Stimulated activated naive CD4-positive, alpha-beta T cell (primary cell): ENCODE data around the gene ADAM33.

Source experiments
- DNase-seq, 6 experiments: peaks; one replicate each; lab custom pipeline; 2025; lab: John Stamatoyannopoulos, UW

Gene ADAM33

DNA sequence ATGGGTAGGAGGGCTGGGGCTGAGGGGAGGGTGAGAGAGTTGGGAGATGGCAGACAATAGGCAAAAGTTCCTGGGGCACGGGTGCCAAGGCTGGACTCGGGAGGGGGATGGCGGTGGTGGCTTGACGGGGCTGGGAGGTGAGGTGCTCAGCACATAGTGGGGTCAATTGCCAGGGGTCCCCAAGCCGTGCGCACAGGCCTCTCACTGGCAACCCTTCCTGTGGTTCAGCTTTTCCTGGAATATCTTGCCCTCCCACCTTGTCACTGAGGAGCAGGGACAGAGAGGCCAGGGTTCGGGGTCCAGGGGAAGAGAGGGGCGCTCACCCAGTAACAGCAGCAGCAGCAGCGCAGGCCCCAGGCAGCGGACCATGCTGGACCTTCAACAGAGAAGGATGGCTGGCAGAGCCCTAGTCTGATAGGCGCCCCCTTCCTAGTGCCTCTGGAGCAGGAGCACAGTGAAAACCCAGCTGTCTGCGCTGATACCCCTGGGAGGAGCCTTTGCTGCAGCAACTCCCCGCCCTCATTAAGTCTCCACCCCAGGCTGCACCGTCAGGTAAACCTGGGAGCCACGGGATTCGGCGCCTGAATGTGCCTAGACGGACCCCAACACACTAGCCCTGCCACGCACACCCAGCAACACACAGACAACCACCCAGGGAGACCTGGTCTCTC is 18.6 kb downstream of the ADAM33 start, which contains the start of gene GFRA4:
Gene GFRA4, minus strand, starts transcription at position 369 of the 671 bp plus-strand sequence. Its CDS starts 0 bp downstream, at position 369.
- no peak for DNase-seq

DNA sequence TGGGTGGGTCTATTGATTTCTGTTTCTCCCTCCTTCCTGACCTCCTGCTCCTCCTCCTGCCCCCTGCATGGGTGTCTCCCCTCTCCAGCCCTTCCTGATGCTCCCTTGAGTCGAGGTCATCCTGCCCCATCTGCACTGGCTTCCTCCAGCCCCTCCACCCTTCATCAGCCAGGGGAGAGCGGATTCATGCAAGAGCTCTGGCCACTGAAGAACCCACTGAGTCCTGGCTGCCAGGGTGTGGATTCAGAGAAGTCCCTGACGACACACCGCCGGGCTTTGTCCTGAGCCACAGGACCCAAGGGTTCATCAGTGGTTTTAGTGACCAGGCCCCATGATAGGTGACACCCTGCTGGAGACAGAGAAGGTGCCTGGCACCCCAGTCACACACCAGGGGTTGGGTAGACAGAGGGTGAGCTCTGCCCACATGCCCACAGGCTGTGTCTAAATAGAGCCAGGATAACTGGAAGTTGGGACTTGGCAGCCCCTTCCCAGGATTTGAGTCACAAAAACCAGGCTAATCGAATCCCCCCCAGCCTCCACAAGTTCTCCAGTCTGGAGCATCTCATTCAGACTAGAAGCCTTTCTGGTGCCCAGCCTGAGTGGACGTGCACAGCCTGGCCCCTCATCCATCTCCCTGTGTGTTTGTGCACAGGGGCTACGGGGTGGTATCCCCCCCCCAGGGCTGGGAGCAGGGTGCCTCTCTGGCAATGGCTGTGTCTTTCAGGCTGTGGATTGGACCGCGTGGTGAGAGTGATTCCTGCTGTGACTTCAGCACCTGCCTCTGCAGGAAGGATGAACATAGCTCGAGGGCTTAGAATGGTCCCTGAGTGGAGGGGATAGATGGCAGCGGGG is 19.8 kb downstream of the ADAM33 start:
- no peak for DNase-seq

DNA sequence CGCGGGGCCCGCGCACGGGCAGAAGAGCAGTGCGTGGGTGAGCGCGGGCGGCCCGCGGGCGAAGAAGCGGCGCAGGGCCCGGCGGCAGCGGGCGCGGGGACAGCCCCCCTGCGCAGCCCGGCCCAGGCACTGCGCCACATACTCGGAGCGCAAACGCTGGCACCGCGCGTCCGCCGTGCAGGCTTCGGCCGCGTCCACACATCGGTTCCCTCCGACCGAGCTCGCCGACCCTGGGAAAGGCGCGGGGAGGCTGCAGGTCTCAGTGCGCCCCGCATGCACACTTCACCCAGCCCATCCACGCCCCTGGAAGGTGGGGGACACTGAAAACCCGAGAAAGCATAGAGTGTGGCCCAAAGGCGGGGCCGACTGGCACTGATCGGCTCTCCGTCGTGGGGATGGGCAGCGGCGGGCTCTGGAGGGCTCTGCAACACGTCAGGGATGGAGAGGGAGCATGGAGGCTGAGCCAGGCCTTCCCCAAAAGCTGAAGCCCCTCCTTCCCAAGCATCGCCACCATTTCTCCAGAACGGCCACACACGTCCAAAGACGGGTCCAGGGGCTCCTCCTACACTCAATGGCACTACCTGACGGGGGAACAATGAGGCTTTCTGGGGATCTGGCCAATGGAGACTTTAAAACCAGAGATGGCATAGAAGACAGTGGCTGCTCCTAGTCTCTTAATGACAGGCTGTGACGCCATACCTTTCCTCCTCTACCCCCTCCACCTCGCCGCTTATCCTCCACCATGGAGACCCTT is 20.6 kb downstream of the ADAM33 start:
- DNase-seq: no peak

DNA sequence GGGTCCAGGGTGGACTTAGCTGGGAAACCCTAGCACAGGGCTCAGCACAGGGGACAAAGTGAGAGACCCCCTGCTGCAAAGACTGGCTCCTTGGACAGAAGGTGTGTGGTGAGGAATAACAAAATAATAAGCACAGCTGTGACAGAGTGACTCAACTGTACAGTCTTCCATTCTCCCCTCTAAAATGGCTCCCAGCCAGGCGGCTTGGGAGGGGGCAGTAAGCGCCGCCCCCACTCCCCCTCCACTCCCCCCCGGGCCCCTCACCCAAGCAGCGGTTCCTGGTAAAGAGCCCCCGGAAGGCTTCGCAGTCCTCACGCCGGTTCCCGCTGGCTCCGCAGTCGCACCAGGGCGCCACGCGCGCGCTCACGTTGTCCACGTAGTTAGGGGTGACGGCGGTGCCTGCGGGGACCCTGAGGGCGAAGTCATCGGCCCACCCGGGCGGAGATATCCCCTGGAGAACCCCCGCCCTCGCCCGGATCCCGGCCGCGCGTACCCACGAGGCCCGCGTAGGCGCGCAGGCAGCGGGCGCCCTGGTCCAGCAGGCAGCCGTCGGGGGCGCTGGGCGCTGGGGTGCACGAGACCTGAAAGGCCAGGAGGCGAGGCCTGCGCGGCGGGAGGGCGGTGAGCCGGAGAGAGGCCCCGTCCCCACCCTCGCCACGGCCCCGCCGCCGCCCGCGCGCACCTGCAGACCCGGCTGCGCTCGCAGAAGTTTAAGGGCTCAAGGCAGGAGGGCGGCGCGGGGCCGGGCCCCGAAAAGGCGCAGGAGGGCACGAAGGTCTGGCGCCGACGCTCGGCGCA is 21.3 kb downstream of the ADAM33 start:
- DNase-seq: no peak

DNA sequence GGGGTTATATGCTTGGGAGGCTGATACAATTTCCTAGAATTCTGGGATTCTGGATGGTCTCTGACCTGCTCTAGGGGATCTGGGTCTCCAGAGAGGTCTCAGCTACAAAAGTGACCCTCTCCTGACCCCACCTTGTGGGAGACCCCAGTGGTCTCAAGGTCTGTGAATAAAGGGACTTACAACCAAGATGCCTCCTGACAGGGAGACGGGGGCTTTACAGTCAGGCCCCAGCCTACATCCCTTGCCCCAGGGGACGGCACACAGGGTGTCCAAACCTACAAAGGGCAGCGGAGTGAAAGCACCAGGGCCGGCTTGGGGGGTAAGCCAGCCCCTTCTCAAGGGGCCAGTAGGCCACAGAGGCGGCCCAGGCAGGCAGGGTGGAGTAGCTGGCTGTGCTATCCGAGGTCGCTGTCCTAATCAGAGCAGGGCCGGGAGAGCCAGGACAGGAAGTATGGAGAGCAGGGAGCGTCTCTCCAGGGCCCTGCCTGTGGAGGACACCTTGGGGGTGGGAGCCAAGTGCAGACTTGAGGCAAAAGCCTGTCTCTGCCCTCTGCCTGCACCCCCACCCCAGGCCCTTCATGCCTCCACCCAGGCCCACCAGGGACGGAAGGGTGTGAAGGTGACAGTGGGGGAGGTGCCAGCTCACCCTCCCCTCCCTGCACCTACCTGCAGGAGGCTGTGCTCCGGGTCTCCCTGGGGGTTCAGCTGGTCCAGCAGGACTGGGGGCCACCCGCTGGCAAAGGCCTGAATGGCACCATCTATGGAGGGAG is 22.1 kb downstream of the ADAM33 start:
- no peak for DNase-seq

DNA sequence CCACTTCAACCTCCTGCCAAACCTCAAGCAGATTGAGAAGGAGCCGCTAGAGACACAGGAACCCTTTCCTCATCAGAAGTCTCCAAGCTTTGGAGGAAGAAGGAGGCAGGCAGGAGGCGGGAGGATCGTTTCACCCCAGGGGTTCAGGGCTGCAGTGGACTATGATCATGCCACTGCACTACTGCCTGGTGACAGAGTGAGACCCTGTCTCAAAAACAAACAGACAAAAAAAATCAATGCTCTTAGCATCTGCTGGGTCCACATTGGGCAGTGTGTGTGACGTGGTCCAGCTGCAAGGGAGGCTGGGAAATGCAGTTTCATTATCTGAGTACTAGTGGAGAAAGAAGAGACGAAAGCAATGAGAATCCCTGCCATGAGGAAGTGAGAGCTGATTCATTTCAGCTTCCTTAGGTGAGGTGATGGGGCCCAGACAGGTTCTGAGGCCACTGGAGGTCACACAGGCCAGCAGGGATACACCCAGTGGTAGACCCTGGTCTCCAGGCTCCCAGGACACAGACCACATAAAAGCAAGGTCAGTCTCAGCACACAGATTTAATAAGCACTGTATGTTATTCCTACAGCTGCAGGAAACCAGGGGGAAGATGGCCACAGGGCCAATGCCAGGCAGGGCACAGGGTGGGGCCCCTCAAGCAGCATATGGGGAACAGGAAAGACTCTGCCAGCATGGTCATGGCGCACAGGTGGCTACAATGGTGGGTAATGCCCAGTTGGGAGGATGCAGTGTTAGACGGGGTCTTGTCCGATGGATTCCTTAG is 22.9 kb downstream of the ADAM33 start:
- no peak for DNase-seq

DNA sequence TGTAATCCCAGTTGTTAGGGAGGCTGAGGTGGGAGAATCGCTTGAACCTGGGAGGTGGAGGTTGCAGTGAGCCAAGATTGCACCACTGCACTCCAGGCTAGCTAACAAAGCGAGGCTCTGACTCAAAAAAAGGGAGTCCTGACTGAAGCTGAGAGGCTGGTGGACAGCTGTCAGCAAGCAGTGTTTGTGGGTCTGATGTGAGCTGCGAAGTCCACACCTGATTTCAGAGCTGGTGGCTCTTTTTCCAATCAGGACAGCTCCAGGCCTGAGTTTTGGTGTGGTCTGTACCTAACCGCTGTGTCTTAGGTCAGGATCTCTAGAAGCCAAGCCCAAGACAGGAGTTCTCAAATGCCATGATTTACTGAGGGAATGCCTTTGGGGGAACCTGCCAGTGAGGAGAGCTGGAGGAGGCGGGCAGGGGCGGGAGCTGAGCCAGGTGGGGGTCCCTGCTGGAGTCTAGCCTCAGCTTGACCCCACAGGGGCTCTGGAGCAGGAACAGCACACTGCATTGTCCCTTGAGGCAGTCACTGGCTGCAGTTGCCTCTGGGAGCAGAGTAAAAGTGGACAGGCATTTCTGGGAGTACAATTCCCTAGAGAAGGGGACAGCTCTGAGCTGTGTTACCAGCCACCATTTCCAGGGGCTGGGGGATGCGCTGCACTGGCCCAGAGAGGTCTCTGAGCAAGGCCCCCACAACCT is 23.6 kb downstream of the ADAM33 start:
- DNase-seq: no peak

DNA sequence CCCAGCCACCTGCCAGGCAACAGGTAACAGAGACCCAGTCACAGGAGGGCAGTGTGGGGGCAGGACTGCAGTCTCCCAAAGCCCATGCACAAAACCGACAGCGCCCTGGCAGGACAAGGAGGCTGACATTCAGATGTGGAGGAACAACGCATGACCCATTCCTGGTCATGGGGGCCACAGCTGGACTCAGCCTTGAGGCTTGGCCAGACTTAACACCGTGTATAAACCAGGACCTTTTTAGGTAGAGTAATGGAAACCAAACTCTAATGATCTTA is 26.7 kb downstream of the ADAM33 start:
- no peak for DNase-seq

DNA sequence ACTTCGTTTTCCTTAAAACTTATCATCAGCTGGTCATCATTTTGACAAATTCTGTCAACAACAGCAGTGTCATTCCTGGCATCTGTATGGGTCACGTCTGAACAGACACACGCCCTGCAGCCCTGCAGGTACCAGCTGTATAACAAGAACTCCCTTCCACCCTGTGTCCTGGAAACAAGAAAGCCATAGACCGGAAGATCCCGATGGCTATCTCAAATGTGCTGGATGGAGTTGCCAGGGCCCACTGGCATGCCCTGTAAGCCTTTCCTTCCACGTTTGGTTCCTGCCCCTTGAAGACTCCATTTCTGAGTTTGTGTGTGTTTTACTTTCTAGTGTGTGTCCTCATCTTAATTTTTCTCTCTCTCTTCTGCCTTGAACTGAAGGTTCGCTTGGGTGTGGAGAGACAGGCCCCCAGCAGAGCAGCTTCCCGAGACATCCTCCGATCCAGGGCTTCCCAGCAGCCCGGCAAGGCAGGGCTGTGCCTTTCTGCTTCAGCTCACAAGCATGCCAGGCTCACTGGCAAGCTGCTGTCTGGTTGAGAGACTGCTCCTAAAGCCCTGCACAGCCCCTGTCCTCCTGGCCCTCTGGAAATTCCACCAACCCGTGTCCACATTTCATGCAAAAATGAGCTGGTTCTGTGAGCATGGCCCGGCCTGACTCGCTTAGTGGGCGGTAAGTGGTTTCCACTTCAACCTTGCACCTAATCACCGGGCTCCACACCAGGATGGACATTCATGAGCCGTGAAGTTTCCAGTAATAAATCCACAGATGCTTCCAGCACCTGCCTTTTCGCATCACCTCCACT is 27.3 kb downstream of the ADAM33 start:
- DNase-seq: no peak

DNA sequence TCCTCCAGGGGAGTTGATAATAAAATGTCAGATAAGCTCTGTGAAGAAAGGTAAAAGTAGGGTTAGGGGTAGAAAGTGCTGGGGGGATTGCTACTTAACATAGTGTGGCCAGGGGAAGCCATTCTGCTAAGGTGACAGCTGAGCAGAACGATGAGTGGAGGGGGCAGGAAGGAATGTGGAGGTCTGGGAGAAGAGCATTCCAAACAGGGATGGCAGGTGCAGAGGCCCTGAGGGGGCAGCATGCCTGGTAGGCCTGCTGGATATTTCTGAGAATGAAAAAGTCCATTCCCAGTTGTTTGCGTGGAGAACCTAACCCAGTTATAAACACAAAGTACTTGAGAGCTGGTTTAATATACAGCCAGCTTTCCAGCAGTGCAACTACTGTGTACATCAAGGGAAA is 27.9 kb downstream of the ADAM33 start:
- no peak for DNase-seq

DNA sequence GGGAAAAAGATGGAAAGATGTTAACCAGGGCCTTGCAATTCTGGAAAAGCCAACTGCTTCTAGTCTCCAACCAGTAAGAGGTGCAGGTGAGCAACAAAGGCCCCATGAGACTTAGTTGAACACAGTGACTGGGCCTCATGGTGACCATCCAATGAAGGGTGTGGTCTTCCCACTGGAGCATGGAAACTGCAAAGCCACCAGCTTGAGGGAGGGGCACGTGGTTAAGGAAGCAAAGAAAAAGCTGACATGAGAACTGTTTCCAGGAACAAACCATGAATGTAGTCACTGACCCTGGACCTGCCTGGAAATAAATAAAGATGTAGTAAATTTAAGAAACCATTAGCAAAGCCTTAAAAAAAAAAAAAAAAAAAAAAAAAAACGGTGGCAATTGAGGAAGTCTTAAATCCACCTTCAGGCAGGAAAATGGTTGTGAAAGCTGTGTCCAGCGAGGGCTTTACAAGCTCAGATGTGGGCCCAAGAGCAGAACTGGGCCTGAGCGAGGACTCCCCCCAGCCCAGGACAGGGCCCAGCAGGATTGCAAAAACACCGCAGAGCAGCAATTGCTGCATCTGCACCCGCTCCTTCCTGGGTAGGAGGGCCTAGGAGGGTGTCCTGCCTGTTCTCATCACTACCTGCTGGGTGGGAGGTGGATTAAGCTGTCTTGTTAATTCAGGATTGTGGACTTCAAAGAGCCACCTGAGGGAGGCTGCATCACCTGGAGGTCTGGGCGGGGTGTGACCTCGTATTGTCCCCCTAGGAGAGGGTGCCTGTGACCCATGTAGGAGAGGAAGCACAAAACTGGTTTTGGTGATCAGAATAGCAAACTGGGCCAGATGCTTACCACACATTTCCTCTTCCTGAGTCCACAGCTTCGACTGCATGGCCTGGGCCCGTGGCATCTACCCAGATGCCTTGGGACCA is 28.9 kb downstream of the ADAM33 start:
- no peak for DNase-seq

DNA sequence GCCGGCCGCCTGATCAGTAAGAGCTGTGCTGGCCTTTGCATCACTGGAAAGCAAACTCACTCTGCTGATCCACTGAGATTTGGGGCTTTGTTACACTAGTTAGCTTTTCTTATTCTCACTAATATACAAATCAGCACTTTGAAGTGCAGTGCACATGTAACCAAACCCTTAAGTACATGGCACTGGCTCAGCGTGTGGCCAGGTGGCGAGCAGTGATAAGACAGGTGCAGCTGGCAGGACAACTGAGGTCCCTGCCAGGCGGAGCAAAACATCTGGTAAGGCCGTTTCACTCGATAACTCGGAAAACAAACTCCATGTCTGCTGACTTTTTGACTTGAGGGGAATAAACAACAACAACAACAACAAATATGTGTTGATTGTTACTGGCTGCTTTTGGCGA is 29.6 kb downstream of the ADAM33 start:
- DNase-seq: no peak

DNA sequence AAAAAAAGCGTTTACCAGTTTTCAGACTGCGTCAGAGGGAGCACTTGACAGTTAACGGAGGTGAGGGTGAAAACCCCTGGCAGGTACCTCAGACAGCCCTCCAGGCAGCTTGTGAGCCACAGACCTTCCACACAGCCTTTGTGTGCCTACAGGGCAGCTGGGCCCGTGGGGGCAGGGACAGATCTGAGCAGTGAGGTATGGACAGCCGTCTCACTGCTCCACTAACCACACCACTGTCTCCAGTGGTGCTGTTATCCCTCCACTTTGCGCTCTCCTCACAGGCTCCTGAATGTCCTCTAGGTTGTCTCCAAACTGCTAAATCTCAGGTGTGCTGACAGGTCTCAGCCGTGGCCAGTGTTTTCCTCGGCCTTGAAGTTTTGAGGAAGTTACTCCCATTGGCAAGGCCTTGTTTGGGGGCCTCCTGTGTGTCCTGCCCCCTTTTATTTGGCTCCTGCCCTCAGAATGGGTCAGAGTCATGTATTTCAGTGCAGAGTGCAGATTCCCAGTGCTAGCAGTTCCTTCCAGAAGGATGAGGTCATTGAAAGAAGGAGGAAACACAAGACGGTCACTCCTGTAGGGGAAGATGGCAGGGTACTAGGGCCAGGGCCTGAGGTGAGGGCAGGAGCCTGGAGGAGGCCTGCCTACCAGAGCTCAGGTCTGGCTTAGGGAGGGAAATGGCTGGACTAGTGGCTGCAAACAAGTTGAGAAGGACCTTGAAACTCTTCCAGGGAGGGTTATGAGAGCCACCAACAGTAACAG is 30.4 kb downstream of the ADAM33 start:
- no peak for DNase-seq

DNA sequence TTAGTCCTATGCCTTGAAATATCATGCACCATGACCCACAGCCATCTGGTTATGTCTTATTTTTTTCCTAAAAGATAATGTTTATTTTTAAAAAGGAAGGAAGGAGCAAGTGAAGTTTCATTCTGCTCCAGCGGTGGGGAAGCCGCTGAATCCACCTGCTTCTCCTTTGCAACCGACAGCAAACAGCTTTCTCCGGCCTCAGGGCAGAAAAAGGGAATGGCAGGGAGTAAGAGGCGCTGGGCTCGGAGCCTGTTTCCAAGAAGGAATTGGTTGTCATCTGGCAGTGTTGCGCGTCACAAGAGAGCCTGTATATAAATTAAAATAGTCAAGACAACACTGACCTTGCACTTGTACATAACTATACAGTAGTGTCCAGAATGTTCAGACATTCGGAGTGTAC is 32.9 kb downstream of the ADAM33 start:
- DNase-seq: no peak

DNA sequence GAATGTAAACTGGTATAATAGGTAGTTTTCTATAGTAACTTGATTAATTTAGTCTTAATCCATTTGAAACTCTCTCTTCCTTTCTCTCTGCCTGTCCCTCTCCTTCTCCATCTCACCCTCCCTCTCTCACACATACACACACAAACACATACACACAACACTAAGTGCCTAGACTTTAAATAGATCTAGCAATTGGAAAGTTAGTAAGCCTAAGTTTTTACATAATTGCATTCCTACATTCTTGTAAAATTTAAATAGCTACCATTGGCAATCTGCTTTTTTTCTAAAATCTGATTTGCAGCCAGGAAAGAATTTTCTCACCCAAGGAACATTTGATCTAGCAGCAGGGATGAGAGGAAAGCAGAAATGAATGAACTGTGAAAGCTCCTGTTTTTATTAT is 34.3 kb downstream of the ADAM33 start:
- no peak for DNase-seq

DNA sequence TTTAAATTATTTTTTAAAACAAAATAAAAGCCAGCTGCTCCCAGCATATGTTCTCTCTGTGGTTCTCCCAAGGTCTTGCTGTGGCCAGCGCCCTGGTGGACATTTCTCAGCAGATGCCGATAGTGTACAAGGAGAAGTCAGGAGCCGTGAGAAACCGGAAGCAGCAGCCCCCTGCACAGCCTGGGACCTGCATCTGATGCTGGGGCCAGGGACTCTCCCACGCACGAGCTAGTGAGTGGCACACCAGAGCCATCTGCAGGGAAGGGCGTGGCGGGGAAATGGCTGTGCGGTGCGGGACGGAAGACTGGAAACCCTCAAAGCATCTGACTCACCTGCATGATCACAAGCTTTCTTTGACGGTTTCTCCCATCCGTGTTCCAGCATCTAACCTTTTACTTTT is 35.2 kb downstream of the ADAM33 start:
- DNase-seq: no peak

DNA sequence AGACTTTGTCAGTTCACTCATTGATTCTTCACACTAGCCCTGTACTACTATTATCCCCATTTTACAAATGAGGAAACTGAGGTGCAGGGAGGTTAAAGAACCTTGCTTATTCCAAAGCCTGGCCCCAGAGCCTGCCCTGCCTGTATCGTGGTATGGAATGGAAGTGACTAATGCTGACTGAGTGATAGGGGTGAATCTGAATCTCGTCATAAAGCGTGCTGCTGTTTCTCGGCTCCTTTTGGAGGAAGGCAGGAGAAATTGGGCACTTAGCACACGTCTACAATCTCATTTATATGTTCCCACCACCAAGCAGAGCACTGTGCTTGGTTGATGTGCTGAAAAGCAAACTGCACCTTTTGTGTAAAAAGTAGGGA is 35.8 kb downstream of the ADAM33 start:
- DNase-seq: no peak
